GM18951 (cell line): ENCODE data around the gene JOSD2.

Source experiments
- POLR2A ChIP-seq: IDR thresholded peaks from 4 replicates; pipeline ENCODE4 v1.6.1; 2011; ENCODE audit warnings: mild to moderate bottlenecking; ENCODE audit not compliant: insufficient read length, insufficient read depth; ENCODE audit errors: extremely low read depth
- in situ Hi-C: fragments of 300-500 bp; cut with MboI; formaldehyde crosslinking; loops from one replicate; pipeline ENCODE4 v1.12.0; 2022; ENCODE audit warnings: low sequenced_read_pairs, mixed read lengths, inconsistent platforms; ENCODE audit not compliant: unreplicated experiment

The JOSD2 gene

GRCh38 chr19:50511069-50511822 lies at the start of gene JOSD2:
JOSD2 (minus strand) TSS chr19:50511191; CDS start chr19:50510431, 760 bp downstream.
- peak; percentile 64 for TF ChIP-seq POLR2A
- in situ Hi-C loops, result no loop called here

GRCh38 chr19:50559636-50560035 lies 48.6 kb upstream of the JOSD2 start:
- in situ Hi-C loops, result no loop called here
- no peak for TF ChIP-seq POLR2A

GRCh38 chr19:50558449-50558848 lies 47.5 kb upstream of the JOSD2 start:
- no peak for TF ChIP-seq POLR2A
- in situ Hi-C loops, result no loop called here

- no peak for TF ChIP-seq POLR2A
- in situ Hi-C loops, result no loop called here
Measured at GRCh38 chr19:50558039-50558438, 47.0 kb upstream of the JOSD2 start.

- no peak for TF ChIP-seq POLR2A
- in situ Hi-C loops, result no loop called here
Measured at GRCh38 chr19:50557009-50557613, 46.1 kb upstream of the JOSD2 start.

GRCh38 chr19:50556282-50557008 lies 45.5 kb upstream of the JOSD2 start:
- TF ChIP-seq POLR2A, result no peak
- in situ Hi-C loops, result no loop called here

GRCh38 chr19:50555450-50556281 lies 44.7 kb upstream of the JOSD2 start:
- in situ Hi-C loops, result no loop called here
- no peak for TF ChIP-seq POLR2A

GRCh38 chr19:50555033-50555432 lies 44.0 kb upstream of the JOSD2 start:
- in situ Hi-C loops, result no loop called here
- TF ChIP-seq POLR2A, result no peak

GRCh38 chr19:50554212-50554611 lies 43.2 kb upstream of the JOSD2 start:
- TF ChIP-seq POLR2A, result no peak
- in situ Hi-C loops, result no loop called here

- no peak for TF ChIP-seq POLR2A
- in situ Hi-C loops, result no loop called here
Measured at GRCh38 chr19:50553134-50553703, 42.2 kb upstream of the JOSD2 start.

- no peak for TF ChIP-seq POLR2A
- in situ Hi-C loops, result no loop called here
Measured at GRCh38 chr19:50552540-50552939, 41.5 kb upstream of the JOSD2 start.

GRCh38 chr19:50551715-50552187 lies 40.8 kb upstream of the JOSD2 start:
- TF ChIP-seq POLR2A, result no peak
- in situ Hi-C loops, result no loop called here
